Activated T-cell treated with anti-CD3 and anti-CD28 coated beads, Interleukin-2, amount 50 U/mL, for 24 hours (primary cell): Measurements from ENCODE around the gene KDM4B.
A peak's percentile ranks its signal among the peaks of the same experiment; 100 is the strongest.
"Not testable (repeated sequence)": the region's sequence is repeated elsewhere in the genome, so short reads cannot be mapped to it uniquely, and the experiment has no call there.

Experiments used
- DNase-seq: peaks from one replicate; pipeline ENCODE4 v3.0.0-alpha.2; 2020
- H3K27ac Mint-ChIP-seq: 2 replicates; pipeline ENCODE4 v1.8.0; 2020; ENCODE audit warnings: mild to moderate bottlenecking, mixed read lengths
- H3K27me3 Mint-ChIP-seq: 2 replicates; pipeline ENCODE4 v1.8.0; 2020; ENCODE audit warnings: mixed read lengths
- H3K36me3 Mint-ChIP-seq: 2 replicates; pipeline ENCODE4 v1.8.0; 2020; ENCODE audit warnings: low read depth, mixed read lengths
- H3K4me1 Mint-ChIP-seq: 2 replicates; pipeline ENCODE4 v1.8.0; 2020; ENCODE audit warnings: low read depth, mixed read lengths
- H3K4me3 Mint-ChIP-seq: 2 replicates; pipeline ENCODE4 v1.8.0; 2020; ENCODE audit warnings: mild to moderate bottlenecking, moderate library complexity, mixed read lengths
- H3K9me3 Mint-ChIP-seq: 2 replicates; pipeline ENCODE4 v1.8.0; 2020; ENCODE audit warnings: mixed read lengths

The KDM4B gene

DNA sequence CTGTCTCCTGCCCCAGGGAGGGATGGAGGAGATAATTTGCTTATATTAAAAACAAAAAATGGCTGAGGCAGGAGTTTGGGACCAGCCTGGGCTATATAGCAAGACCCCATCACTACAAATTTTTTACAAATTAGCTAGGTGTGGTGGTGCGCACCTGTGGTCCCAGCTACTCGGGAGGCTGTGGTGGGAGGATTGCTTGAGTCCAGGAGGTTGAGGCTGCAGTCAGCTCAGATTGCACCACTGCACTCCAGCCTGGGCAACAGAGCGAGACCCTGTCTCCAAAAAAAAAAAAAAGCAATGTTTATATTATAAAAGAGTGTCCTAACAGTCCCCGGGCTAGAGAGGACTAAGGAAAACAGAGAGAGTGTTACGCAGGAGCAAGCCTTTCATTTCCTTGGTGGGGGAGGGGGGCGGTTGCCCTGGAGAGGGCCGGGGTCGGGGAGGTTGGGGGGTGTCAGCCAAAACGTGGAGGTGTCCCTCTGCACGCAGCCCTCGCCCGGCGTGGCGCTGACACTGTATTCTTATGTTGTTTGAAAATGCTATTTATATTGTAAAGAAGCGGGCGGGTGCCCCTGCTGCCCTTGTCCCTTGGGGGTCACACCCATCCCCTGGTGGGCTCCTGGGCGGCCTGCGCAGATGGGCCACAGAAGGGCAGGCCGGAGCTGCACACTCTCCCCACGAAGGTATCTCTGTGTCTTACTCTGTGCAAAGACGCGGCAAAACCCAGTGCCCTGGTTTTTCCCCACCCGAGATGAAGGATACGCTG, 184.0 kb downstream of the KDM4B start:
- no peaks in the 10 kb centered on the region for H3K27me3 Mint-ChIP-seq
- no peak overlapping the region for H3K27ac Mint-ChIP-seq
- no peak overlapping the region for H3K4me3 Mint-ChIP-seq
- DNase-seq, result no peak
- peaks cover 4% of the 10 kb centered on the region for H3K9me3 Mint-ChIP-seq
- peaks cover 14% of the 10 kb centered on the region for H3K36me3 Mint-ChIP-seq
- no peaks in the 10 kb centered on the region for H3K4me1 Mint-ChIP-seq

DNA sequence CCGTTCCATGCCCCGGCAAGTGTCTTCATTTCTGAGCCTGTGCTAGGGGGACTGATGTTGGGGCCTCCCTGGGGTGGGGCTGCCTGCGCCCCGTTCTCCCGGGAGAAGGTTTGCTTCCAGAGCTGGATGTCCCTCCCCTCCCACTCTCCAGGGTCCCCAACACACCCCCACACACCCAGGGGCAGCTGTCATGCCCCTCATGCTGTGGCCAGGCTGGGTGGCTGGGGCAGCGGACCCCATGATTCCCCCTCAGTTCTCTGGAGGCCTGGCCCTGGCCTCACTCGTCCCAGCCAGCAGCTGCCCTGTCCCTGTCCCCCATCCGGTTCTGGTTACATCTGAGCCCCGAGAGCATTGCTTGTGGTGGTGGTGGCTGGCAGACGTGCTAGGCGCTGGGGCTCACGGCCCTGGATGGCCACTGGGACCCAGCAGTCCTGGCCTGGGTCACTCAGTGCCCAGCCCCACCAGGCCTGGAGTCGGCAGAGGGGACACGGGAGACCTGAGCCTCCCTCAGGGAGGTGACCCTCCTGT, 184.8 kb downstream of the KDM4B start:
- Mint-ChIP-seq H3K9me3 (peaks cover 8% of the 10 kb centered on the region), H3K4me3 (no peak overlapping the region), H3K27ac (peak overlapping the region; percentile 14), H3K27me3 (no peaks in the 10 kb centered on the region), H3K4me1 (no peaks in the 10 kb centered on the region), H3K36me3 (peaks cover 8% of the 10 kb centered on the region)
- no peak for DNase-seq

GRCh38 chr19:5154129-5154798, 185.4 kb downstream of the KDM4B start:
- Mint-ChIP-seq H3K36me3 (peaks cover 2% of the 10 kb centered on the region), H3K4me3 (no peak overlapping the region), H3K27me3 (no peaks in the 10 kb centered on the region), H3K9me3 (peaks cover 12% of the 10 kb centered on the region), H3K27ac (peak overlapping the region; percentile 14), H3K4me1 (no peaks in the 10 kb centered on the region)
- DNase-seq, result peak; percentile 67

- Mint-ChIP-seq H3K4me3 (no peak overlapping the region), H3K27me3 (no peaks in the 10 kb centered on the region), H3K36me3 (peaks cover 2% of the 10 kb centered on the region), H3K27ac (no peak overlapping the region), H3K4me1 (no peaks in the 10 kb centered on the region), H3K9me3 (peaks cover 13% of the 10 kb centered on the region)
- DNase-seq, result no peak
Measured at GRCh38 chr19:5154799-5155426, 186.0 kb downstream of the KDM4B start.

DNA sequence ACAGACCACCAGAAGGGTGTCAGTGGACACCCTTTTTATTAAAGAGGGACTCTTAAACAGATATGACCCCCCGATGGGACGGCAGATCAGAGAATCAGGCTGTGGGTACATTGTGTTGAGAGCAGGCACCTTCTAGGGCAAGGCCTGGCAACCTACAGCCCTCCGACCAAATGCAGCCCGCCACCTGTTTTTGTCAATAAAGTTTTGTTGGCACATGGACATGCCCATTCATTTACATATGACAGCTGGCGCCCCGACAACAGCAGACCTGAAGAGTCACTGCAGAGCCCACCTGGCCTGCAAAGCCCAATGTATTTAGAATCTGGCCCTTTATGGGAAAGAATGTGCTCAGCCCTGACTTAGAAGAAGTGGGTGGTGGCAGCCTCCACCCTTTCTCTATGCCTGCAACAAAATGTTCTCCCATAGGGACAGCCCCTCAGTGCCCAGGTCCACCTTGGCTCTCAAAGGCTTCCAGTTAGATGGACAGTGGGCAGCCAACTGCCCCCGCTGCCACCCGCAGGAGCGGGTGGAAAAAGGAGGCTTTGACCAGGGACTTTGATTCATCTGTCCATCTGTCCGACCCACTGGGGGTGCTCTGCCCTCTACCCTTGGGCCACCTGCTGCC, 186.8 kb downstream of the KDM4B start:
- Mint-ChIP-seq H3K4me1 (no peaks in the 10 kb centered on the region), H3K4me3 (no peak overlapping the region), H3K36me3 (peaks cover 2% of the 10 kb centered on the region), H3K27ac (no peak overlapping the region), H3K9me3 (peaks cover 13% of the 10 kb centered on the region), H3K27me3 (no peaks in the 10 kb centered on the region)
- no peak for DNase-seq

- H3K9me3 Mint-ChIP-seq, result peaks cover 13% of the 10 kb centered on the region
- no peak for DNase-seq
- no peaks in the 10 kb centered on the region for H3K27me3 Mint-ChIP-seq
- peaks cover 2% of the 10 kb centered on the region for H3K36me3 Mint-ChIP-seq
- H3K4me3 Mint-ChIP-seq, result no peak overlapping the region
- no peak overlapping the region for H3K27ac Mint-ChIP-seq
- H3K4me1 Mint-ChIP-seq, result no peaks in the 10 kb centered on the region
Measured at GRCh38 chr19:5156231-5156986, 187.5 kb downstream of the KDM4B start.

- Mint-ChIP-seq H3K9me3 (peaks cover 13% of the 10 kb centered on the region), H3K4me3 (no peak overlapping the region), H3K27me3 (no peaks in the 10 kb centered on the region), H3K4me1 (no peaks in the 10 kb centered on the region), H3K27ac (no peak overlapping the region), H3K36me3 (peaks cover 2% of the 10 kb centered on the region)
- DNase-seq, result no peak
Measured at GRCh38 chr19:5157186-5157585, 188.3 kb downstream of the KDM4B start.

- not testable (repeated sequence) for H3K4me3 Mint-ChIP-seq, H3K27me3 Mint-ChIP-seq, DNase-seq, H3K27ac Mint-ChIP-seq, H3K36me3 Mint-ChIP-seq, H3K4me1 Mint-ChIP-seq
- H3K9me3 Mint-ChIP-seq, result peaks cover 13% of the 10 kb centered on the region
Measured at GRCh38 chr19:5158549-5159134, 189.7 kb downstream of the KDM4B start.

GRCh38 chr19:5160158-5160795, 191.4 kb downstream of the KDM4B start:
- not testable (repeated sequence) for H3K27me3 Mint-ChIP-seq, DNase-seq, H3K27ac Mint-ChIP-seq, H3K4me3 Mint-ChIP-seq, H3K4me1 Mint-ChIP-seq, H3K36me3 Mint-ChIP-seq
- peaks cover 13% of the 10 kb centered on the region for H3K9me3 Mint-ChIP-seq

- not testable (repeated sequence) for H3K27ac Mint-ChIP-seq, H3K9me3 Mint-ChIP-seq, H3K27me3 Mint-ChIP-seq, H3K36me3 Mint-ChIP-seq, DNase-seq, H3K4me1 Mint-ChIP-seq, H3K4me3 Mint-ChIP-seq
Measured at GRCh38 chr19:5164845-5165696, 196.2 kb downstream of the KDM4B start.

DNA sequence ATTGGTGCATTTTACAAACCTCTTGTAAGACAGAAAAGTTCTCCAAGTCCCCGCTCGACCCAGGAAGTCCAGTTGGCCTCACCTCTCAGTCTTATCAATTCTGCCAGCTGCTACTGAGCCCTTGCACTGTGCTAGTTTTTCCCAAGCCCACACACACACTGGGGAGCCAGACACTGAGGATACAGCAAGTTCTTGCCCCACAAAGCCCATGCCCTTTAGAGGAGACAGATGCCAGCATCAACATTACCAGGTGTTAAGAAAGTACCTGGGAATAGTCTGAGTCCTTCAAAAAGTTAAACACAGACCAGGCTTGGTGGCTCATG, 196.7 kb downstream of the KDM4B start:
- DNase-seq, result no peak
- Mint-ChIP-seq H3K4me3 (no peak overlapping the region), H3K4me1 (no peaks in the 10 kb centered on the region), H3K36me3 (no peaks in the 10 kb centered on the region), H3K27ac (no peak overlapping the region), H3K9me3 (no peaks in the 10 kb centered on the region), H3K27me3 (no peaks in the 10 kb centered on the region)

GRCh38 chr19:5166262-5166661, 197.3 kb downstream of the KDM4B start:
- no peaks in the 10 kb centered on the region for H3K4me1 Mint-ChIP-seq
- H3K9me3 Mint-ChIP-seq, result no peaks in the 10 kb centered on the region
- DNase-seq, result no peak

DNA sequence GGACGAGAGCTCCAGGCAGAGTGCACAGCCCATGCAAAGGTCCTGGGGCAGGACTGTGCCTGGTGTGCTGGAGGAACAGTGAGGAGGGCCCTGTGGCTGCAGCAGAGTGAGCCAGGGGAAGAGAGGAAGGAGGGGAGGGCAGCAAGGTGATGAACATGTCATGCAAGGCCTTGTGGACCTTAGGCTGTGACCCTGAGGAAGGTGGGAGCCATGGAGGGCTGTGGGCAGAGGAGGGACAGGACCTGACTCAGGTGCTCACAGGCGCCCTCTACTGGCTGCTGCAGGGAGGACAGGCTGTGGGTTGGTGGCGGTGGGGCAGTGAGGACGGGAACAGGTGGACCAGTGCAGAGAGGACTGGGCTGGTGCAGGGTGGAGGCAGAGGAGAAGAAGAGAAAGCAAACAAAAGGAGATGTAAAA, 201.4 kb downstream of the KDM4B start:
- Mint-ChIP-seq H3K9me3 (no peaks in the 10 kb centered on the region), H3K4me3 (no peak overlapping the region), H3K36me3 (no peaks in the 10 kb centered on the region), H3K27ac (no peak overlapping the region), H3K4me1 (peaks cover 8% of the 10 kb centered on the region), H3K27me3 (no peaks in the 10 kb centered on the region)
- peak; percentile 77 for DNase-seq

More at GRCh38 chr19:5166262-5166661, 197.3 kb downstream of the KDM4B start:
- Mint-ChIP-seq H3K4me3 (no peak overlapping the region), H3K27ac (no peak overlapping the region), H3K36me3 (no peaks in the 10 kb centered on the region), H3K27me3 (no peaks in the 10 kb centered on the region)
